ENCODE results near the gene RSRC1.
A peak's percentile ranks its signal among the peaks of the same experiment; 100 is the strongest.

Gene RSRC1

GRCh38 chr3:158522221-158523136 is 412.6 kb downstream of the RSRC1 start:
- no peak overlapping the region for H2BK120ac ChIP-seq (ENCODE audit: low read depth, low read length)
- no peak overlapping the region for H3K4me3 ChIP-seq (ENCODE audit: low read length)
- H2BK5ac ChIP-seq (ENCODE audit: low read length), result no peak overlapping the region
- H3K79me1 ChIP-seq (ENCODE audit: low read length), result no peaks in the 10 kb centered on the region
- no peak overlapping the region for H3K23ac ChIP-seq (ENCODE audit: low read length)
- H3K4me1 ChIP-seq (ENCODE audit: control insufficient read depth, low read depth, low read length), result no peaks in the 10 kb centered on the region
- no CpG with 5 or more reads among the region's 4 CpGs for WGBS (ENCODE audit: extremely low coverage, insufficient coverage, low lambda C conversion rate)
- H3K18ac ChIP-seq (ENCODE audit: low read length), result no peak overlapping the region
- H4K5ac ChIP-seq (ENCODE audit: low read length), result no peak overlapping the region
- no peak overlapping the region for H3K56ac ChIP-seq (ENCODE audit: low read length)
- no peak overlapping the region for H2AK5ac ChIP-seq (ENCODE audit: low read length)
- H3K4me2 ChIP-seq (ENCODE audit: low read length), result no peak overlapping the region
- H4K8ac ChIP-seq (ENCODE audit: low read depth, low read length), result no peak overlapping the region
- no peak overlapping the region for H3K27ac ChIP-seq (ENCODE audit: low read depth, low read length)
- H3K27me3 ChIP-seq (ENCODE audit: insufficient read depth, low read length, poor library complexity), result no peaks in the 10 kb centered on the region
- H3K79me2 ChIP-seq (ENCODE audit: control insufficient read depth, insufficient read depth, low read length), result no peaks in the 10 kb centered on the region
- H3K9ac ChIP-seq (ENCODE audit: low read length), result no peak overlapping the region
- no peak for DNase-seq
- no peaks in the 10 kb centered on the region for H3K36me3 ChIP-seq (ENCODE audit: control insufficient read depth, insufficient read depth, low read length)
- H3K4ac ChIP-seq (ENCODE audit: low read depth, low read length), result no peak overlapping the region
- no peak overlapping the region for H2BK15ac ChIP-seq (replicated peaks; ENCODE audit: low read depth)

DNA sequence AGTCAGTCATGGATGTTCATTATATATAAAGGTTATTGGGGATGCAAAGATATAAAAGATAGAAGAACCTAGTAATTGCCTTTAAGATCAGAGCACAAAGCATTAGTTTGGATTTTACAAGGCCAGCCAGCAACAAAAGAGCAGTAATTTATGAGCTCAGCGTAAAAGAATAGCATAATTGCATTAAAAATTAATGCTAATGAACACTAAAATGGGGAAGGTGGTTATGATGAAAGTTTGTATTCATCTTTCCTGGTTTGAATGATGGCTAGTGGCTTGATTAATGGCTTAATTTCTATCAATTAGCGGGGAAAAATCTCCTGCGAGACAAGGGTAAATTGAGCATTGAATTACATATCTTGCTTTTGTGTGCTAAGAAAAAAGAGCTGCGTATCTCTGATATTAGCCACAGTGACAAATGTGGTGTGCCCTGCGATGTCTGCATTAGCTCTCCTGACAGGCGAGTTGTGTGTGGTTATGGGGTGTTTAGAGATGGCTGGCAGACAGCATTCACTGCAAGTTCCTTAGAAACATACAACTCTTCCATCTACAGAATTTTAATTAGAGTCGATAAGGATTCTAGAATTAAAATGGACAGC is 418.3 kb downstream of the RSRC1 start:
- Histone ChIP-seq H3K27ac (ENCODE audit: low read depth, low read length) (no peak overlapping the region), H3K23ac (ENCODE audit: low read length) (no peak overlapping the region), H3K36me3 (ENCODE audit: control insufficient read depth, insufficient read depth, low read length) (no peaks in the 10 kb centered on the region), H4K5ac (ENCODE audit: low read length) (no peak overlapping the region), H3K4me3 (ENCODE audit: low read length) (no peak overlapping the region), H2BK120ac (ENCODE audit: low read depth, low read length) (no peak overlapping the region), H3K56ac (ENCODE audit: low read length) (no peak overlapping the region), H3K27me3 (ENCODE audit: insufficient read depth, low read length, poor library complexity) (no peaks in the 10 kb centered on the region), H2BK15ac (replicated peaks; ENCODE audit: low read depth) (no peak overlapping the region), H2AK5ac (ENCODE audit: low read length) (no peak overlapping the region), H2BK5ac (ENCODE audit: low read length) (no peak overlapping the region), H3K9ac (ENCODE audit: low read length) (no peak overlapping the region), H3K4ac (ENCODE audit: low read depth, low read length) (no peak overlapping the region), H3K18ac (ENCODE audit: low read length) (no peak overlapping the region), H4K8ac (ENCODE audit: low read depth, low read length) (no peak overlapping the region), H3K79me2 (ENCODE audit: control insufficient read depth, insufficient read depth, low read length) (no peaks in the 10 kb centered on the region), H3K79me1 (ENCODE audit: low read length) (no peaks in the 10 kb centered on the region), H3K4me1 (ENCODE audit: control insufficient read depth, low read depth, low read length) (no peaks in the 10 kb centered on the region), H3K4me2 (ENCODE audit: low read length) (no peak overlapping the region)
- WGBS (ENCODE audit: extremely low coverage, insufficient coverage, low lambda C conversion rate), result no CpG with 5 or more reads among the region's 7 CpGs
- DNase-seq, result no peak

- H3K23ac ChIP-seq (ENCODE audit: low read length), result no peak overlapping the region
- WGBS (ENCODE audit: extremely low coverage, insufficient coverage, low lambda C conversion rate), result no CpG with 5 or more reads among the region's 5 CpGs
- DNase-seq, result no peak
Measured at GRCh38 chr3:158531334-158531733, 421.4 kb downstream of the RSRC1 start.

DNA sequence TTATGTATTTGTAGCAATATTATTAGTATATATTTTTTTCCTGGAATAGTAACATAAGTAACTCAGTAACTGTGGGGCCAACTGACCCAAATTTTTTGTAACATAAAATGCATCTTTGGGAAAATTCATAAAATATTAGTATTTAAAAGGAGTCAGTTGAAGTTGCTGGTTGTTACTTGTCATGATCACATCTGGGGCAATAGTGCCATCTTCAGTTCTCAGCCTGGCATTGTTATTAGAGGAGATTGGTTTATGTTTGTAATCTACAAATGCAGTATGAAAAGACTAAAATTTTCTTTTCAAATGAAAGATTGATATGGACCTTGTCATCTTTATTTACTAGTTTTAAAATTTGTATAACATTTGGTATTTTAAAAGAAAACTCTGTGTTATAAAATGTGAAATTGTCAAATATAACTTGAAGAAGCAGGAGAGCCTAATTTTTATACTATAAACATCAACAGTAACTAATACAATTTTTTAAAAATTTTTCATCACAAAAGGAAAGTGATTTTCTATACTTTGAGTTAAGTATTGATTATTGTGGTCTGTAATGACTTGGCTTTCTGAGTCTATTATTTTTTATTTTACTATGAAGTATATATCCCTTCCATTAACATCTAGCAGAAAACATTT is 422.3 kb downstream of the RSRC1 start:
- Histone ChIP-seq H3K9ac (ENCODE audit: low read length) (no peak overlapping the region), H3K36me3 (ENCODE audit: control insufficient read depth, insufficient read depth, low read length) (no peaks in the 10 kb centered on the region), H3K4me3 (ENCODE audit: low read length) (no peak overlapping the region), H3K79me1 (ENCODE audit: low read length) (no peaks in the 10 kb centered on the region), H3K23ac (ENCODE audit: low read length) (no peak overlapping the region), H3K18ac (ENCODE audit: low read length) (no peak overlapping the region), H3K27ac (ENCODE audit: low read depth, low read length) (no peak overlapping the region), H3K56ac (ENCODE audit: low read length) (no peak overlapping the region), H2BK15ac (replicated peaks; ENCODE audit: low read depth) (no peak overlapping the region), H2BK120ac (ENCODE audit: low read depth, low read length) (no peak overlapping the region), H3K4ac (ENCODE audit: low read depth, low read length) (no peak overlapping the region), H4K5ac (ENCODE audit: low read length) (no peak overlapping the region), H3K27me3 (ENCODE audit: insufficient read depth, low read length, poor library complexity) (no peaks in the 10 kb centered on the region), H3K4me1 (ENCODE audit: control insufficient read depth, low read depth, low read length) (no peaks in the 10 kb centered on the region), H4K8ac (ENCODE audit: low read depth, low read length) (no peak overlapping the region), H3K4me2 (ENCODE audit: low read length) (no peak overlapping the region), H3K79me2 (ENCODE audit: control insufficient read depth, insufficient read depth, low read length) (no peaks in the 10 kb centered on the region), H2AK5ac (ENCODE audit: low read length) (no peak overlapping the region), H2BK5ac (ENCODE audit: low read length) (no peak overlapping the region)
- DNase-seq, result peak; percentile 39

More at GRCh38 chr3:158531334-158531733, 421.4 kb downstream of the RSRC1 start:
- Histone ChIP-seq H3K4me1 (ENCODE audit: control insufficient read depth, low read depth, low read length) (no peaks in the 10 kb centered on the region), H2BK120ac (ENCODE audit: low read depth, low read length) (no peak overlapping the region), H3K4me3 (ENCODE audit: low read length) (no peak overlapping the region), H3K27me3 (ENCODE audit: insufficient read depth, low read length, poor library complexity) (no peaks in the 10 kb centered on the region), H2BK15ac (replicated peaks; ENCODE audit: low read depth) (no peak overlapping the region), H3K79me2 (ENCODE audit: control insufficient read depth, insufficient read depth, low read length) (no peaks in the 10 kb centered on the region), H3K79me1 (ENCODE audit: low read length) (no peaks in the 10 kb centered on the region), H3K56ac (ENCODE audit: low read length) (no peak overlapping the region), H3K4me2 (ENCODE audit: low read length) (no peak overlapping the region), H4K8ac (ENCODE audit: low read depth, low read length) (no peak overlapping the region), H3K18ac (ENCODE audit: low read length) (no peak overlapping the region), H4K5ac (ENCODE audit: low read length) (no peak overlapping the region), H3K36me3 (ENCODE audit: control insufficient read depth, insufficient read depth, low read length) (no peaks in the 10 kb centered on the region), H2AK5ac (ENCODE audit: low read length) (no peak overlapping the region), H2BK5ac (ENCODE audit: low read length) (no peak overlapping the region), H3K4ac (ENCODE audit: low read depth, low read length) (no peak overlapping the region), H3K9ac (ENCODE audit: low read length) (no peak overlapping the region), H3K27ac (ENCODE audit: low read depth, low read length) (no peak overlapping the region)

- Histone ChIP-seq H3K9ac (ENCODE audit: low read length) (no peak overlapping the region), H3K79me2 (ENCODE audit: control insufficient read depth, insufficient read depth, low read length) (no peaks in the 10 kb centered on the region), H3K23ac (ENCODE audit: low read length) (no peak overlapping the region), H3K36me3 (ENCODE audit: control insufficient read depth, insufficient read depth, low read length) (no peaks in the 10 kb centered on the region), H3K18ac (ENCODE audit: low read length) (no peak overlapping the region), H2BK120ac (ENCODE audit: low read depth, low read length) (no peak overlapping the region), H3K4me1 (ENCODE audit: control insufficient read depth, low read depth, low read length) (no peaks in the 10 kb centered on the region), H3K4me3 (ENCODE audit: low read length) (no peak overlapping the region), H4K5ac (ENCODE audit: low read length) (no peak overlapping the region), H4K8ac (ENCODE audit: low read depth, low read length) (no peak overlapping the region), H2AK5ac (ENCODE audit: low read length) (no peak overlapping the region), H3K4ac (ENCODE audit: low read depth, low read length) (no peak overlapping the region), H3K4me2 (ENCODE audit: low read length) (no peak overlapping the region), H2BK5ac (ENCODE audit: low read length) (no peak overlapping the region), H3K79me1 (ENCODE audit: low read length) (no peaks in the 10 kb centered on the region), H3K27me3 (ENCODE audit: insufficient read depth, low read length, poor library complexity) (no peaks in the 10 kb centered on the region), H3K56ac (ENCODE audit: low read length) (no peak overlapping the region), H3K27ac (ENCODE audit: low read depth, low read length) (no peak overlapping the region), H2BK15ac (replicated peaks; ENCODE audit: low read depth) (no peak overlapping the region)
- WGBS (ENCODE audit: extremely low coverage, insufficient coverage, low lambda C conversion rate), result no CpG with 5 or more reads among the region's 2 CpGs
- DNase-seq, result no peak
Measured at GRCh38 chr3:158535918-158536317, 426.0 kb downstream of the RSRC1 start.

Data from mesendoderm (in vitro differentiated cells).